Neuronal stem cell (in vitro differentiated cells): ENCODE results near the gene KCNC1.

ENCODE experiments used
- DNase-seq: peaks from one replicate; pipeline ENCODE4 v3.0.0-alpha.2; 2013; ENCODE audit warnings: low spot score
- H2AFZ ChIP-seq: one replicate; pipeline ENCODE4 v1.6.1; 2013; ENCODE audit warnings: mild to moderate bottlenecking, low read length, inconsistent platforms
- H2AK5ac ChIP-seq: 2 replicates; pipeline ENCODE4 v1.6.1; 2013; ENCODE audit warnings: low read depth, mild to moderate bottlenecking, inconsistent platforms, low read length, moderate library complexity, mixed read lengths
- H2BK120ac ChIP-seq: 2 replicates; pipeline ENCODE4 v1.6.1; 2013; ENCODE audit warnings: low read depth, mild to moderate bottlenecking, inconsistent platforms, low read length, moderate library complexity, mixed read lengths
- H2BK12ac ChIP-seq: one replicate; pipeline ENCODE4 v1.6.1; 2013; ENCODE audit warnings: low read length, inconsistent platforms
- H2BK15ac ChIP-seq: 2 replicates; pipeline ENCODE4 v1.6.1; 2013; ENCODE audit warnings: mild to moderate bottlenecking, low read length, inconsistent platforms, mixed read lengths
- H2BK5ac ChIP-seq: one replicate; pipeline ENCODE4 v1.6.1; 2013; ENCODE audit warnings: inconsistent platforms, mild to moderate bottlenecking, low read length, moderate library complexity
- H3K14ac ChIP-seq: one replicate; pipeline ENCODE4 v1.6.1; 2013; ENCODE audit warnings: low read length, inconsistent platforms
- H3K18ac ChIP-seq: 2 replicates; pipeline ENCODE4 v1.6.1; 2013; ENCODE audit warnings: low read length, inconsistent platforms
- H3K23ac ChIP-seq: 2 replicates; pipeline ENCODE4 v1.6.1; 2013; ENCODE audit warnings: low read depth, mild to moderate bottlenecking, mixed read lengths, low read length, inconsistent platforms; ENCODE audit not compliant: poor library complexity
- H3K27ac ChIP-seq: replicated peaks from 3 replicates; pipeline ENCODE4 v1.5.1; 2013; ENCODE audit warnings: low read length, inconsistent platforms
- H3K27me3 ChIP-seq, 3 experiments: 2 replicates each; pipeline ENCODE4 v1.6.1; 2013; ENCODE audit warnings: low read length in 3 of 3, mild to moderate bottlenecking in 2 of 3, inconsistent platforms in 1 of 3, low read depth in 1 of 3, mixed read lengths in 1 of 3, moderate library complexity in 1 of 3; ENCODE audit not compliant: control insufficient read depth in 3 of 3, insufficient read depth in 3 of 3
- H3K36me3 ChIP-seq, 2 donors: replicated peaks in 1 of 2; 2 replicates each; pipeline ENCODE4 v1.6.1; 2013; ENCODE audit warnings: low read length in 2 of 2; ENCODE audit not compliant: control insufficient read depth in 2 of 2, insufficient read depth in 2 of 2
- H3K4ac ChIP-seq: 2 replicates; pipeline ENCODE4 v1.6.1; 2013; ENCODE audit warnings: inconsistent platforms, mild to moderate bottlenecking, low read length, moderate library complexity
- H3K4me1 ChIP-seq, 2 donors: 1 replicate in 1 of 2; 2 replicates in 1 of 2; pipeline ENCODE4 v1.6.1; 2013; ENCODE audit warnings: low read length in 2 of 2, low read depth in 1 of 2; ENCODE audit not compliant: control insufficient read depth in 2 of 2, insufficient read depth in 1 of 2
- H3K4me2 ChIP-seq: one replicate; pipeline ENCODE4 v1.6.1; 2013; ENCODE audit warnings: mild to moderate bottlenecking, low read length, inconsistent platforms; ENCODE audit not compliant: insufficient read depth, poor library complexity, severe bottlenecking
- H3K4me3 ChIP-seq, 2 donors: 2 replicates each; pipeline ENCODE4 v1.5.1; 2013; ENCODE audit warnings: low read length in 2 of 2, mild to moderate bottlenecking in 2 of 2, inconsistent platforms in 1 of 2, moderate library complexity in 1 of 2
- H3K79me1 ChIP-seq: one replicate; pipeline ENCODE4 v1.6.1; 2013; ENCODE audit warnings: low read depth, mild to moderate bottlenecking, inconsistent platforms, low read length, moderate library complexity
- H3K9ac ChIP-seq: one replicate; pipeline ENCODE4 v1.6.1; 2013; ENCODE audit warnings: mild to moderate bottlenecking, low read depth, low read length, inconsistent platforms; ENCODE audit not compliant: poor library complexity
- H3K9me3 ChIP-seq, 2 donors: replicated peaks in 1 of 2; 2 replicates each; pipeline versions ENCODE3 to v1.6.1; 2013; ENCODE audit warnings: low read length in 2 of 2, mild to moderate bottlenecking in 2 of 2, inconsistent platforms in 1 of 2, low read depth in 1 of 2, mixed read lengths in 1 of 2, moderate library complexity in 1 of 2; ENCODE audit not compliant: control insufficient read depth in 2 of 2, insufficient read depth in 1 of 2
- H4K8ac ChIP-seq: one replicate; pipeline ENCODE4 v1.6.1; 2013; ENCODE audit warnings: low read depth, mild to moderate bottlenecking, inconsistent platforms, low read length, moderate library complexity
- H4K91ac ChIP-seq: one replicate; pipeline ENCODE4 v1.6.1; 2013; ENCODE audit warnings: low read length, low read depth, mild to moderate bottlenecking, inconsistent platforms; ENCODE audit not compliant: poor library complexity
- WGBS, 2 donors: extraction: QIAGEN DNeasy Blood & Tissue Kit; methylation state at CpG; one replicate each; pipeline ENCODE4 v1.1.7; 2013; ENCODE audit warnings: missing lambda C conversion rate in 2 of 2, mixed read lengths in 1 of 2; ENCODE audit not compliant: insufficient read length in 2 of 2, insufficient replicate concordance in 1 of 2; ENCODE audit errors: extremely low coverage in 2 of 2; 5-methylcytosine and 5-hydroxymethylcytosine counted together

The KCNC1 gene

GRCh38 chr11:17786824-17787525 lies 52.4 kb downstream of the KCNC1 start:
- H3K14ac ChIP-seq: no peak overlapping the region
- H3K9me3 ChIP-seq: no peaks in the 10 kb centered on the region
- H2BK120ac ChIP-seq: no peak overlapping the region
- H2BK12ac ChIP-seq: peak overlapping the region; percentile 69
- H3K79me1 ChIP-seq: no peaks in the 10 kb centered on the region
- no peak overlapping the region for H4K8ac ChIP-seq
- H3K4me1 ChIP-seq: peaks cover 0 to 4% of the 10 kb centered on the region in 2 donors
- peak overlapping the region; percentile 38 for H2AK5ac ChIP-seq
- no peaks in the 10 kb centered on the region for H3K27me3 ChIP-seq
- no peak overlapping the region for H3K27ac ChIP-seq
- no peaks in the 10 kb centered on the region for H3K36me3 ChIP-seq
- H4K91ac ChIP-seq: peak overlapping the region; percentile 64
- DNase-seq: no peak
- H2BK15ac ChIP-seq: no peak overlapping the region
- H2AFZ ChIP-seq: no peak overlapping the region
- no peak overlapping the region for H2BK5ac ChIP-seq
- WGBS, 2 donors: no CpG with 5 or more reads among the region's 14 CpGs
- no peak overlapping the region for H3K4me3 ChIP-seq
- peak overlapping the region; percentile 45 for H3K4ac ChIP-seq
- no peak overlapping the region for H3K9ac ChIP-seq
- H3K18ac ChIP-seq: peak overlapping the region; percentile 61
- no peak overlapping the region for H3K4me2 ChIP-seq
- H3K23ac ChIP-seq: no peak overlapping the region

GRCh38 chr11:17788084-17788483 lies 53.5 kb downstream of the KCNC1 start:
- Histone ChIP-seq H3K4me2 (no peak overlapping the region), H4K8ac (no peak overlapping the region), H3K23ac (peak overlapping the region; percentile 45), H2BK120ac (no peak overlapping the region), H3K36me3 (no peaks in the 10 kb centered on the region), H3K4me3 (no peak overlapping the region), H3K9ac (no peak overlapping the region), H3K9me3 (no peaks in the 10 kb centered on the region), H2BK15ac (no peak overlapping the region), H2BK12ac (no peak overlapping the region), H3K4ac (no peak overlapping the region), H3K79me1 (no peaks in the 10 kb centered on the region), H3K18ac (no peak overlapping the region), H3K4me1 (peaks cover 0 to 4% of the 10 kb centered on the region in 2 donors), H2AFZ (no peak overlapping the region), H3K27ac (no peak overlapping the region), H2AK5ac (no peak overlapping the region), H3K14ac (no peak overlapping the region), H2BK5ac (no peak overlapping the region), H3K27me3 (no peaks in the 10 kb centered on the region), H4K91ac (no peak overlapping the region)
- DNase-seq: no peak
- no CpG with 5 or more reads among the region's 5 CpGs for WGBS, 2 donors

GRCh38 chr11:17790453-17790852 lies 55.9 kb downstream of the KCNC1 start:
- H3K27me3 ChIP-seq: no peaks in the 10 kb centered on the region
- no peak overlapping the region for H4K91ac ChIP-seq
- no peak overlapping the region for H4K8ac ChIP-seq
- no peak overlapping the region for H3K23ac ChIP-seq
- WGBS, 2 donors: no CpG with 5 or more reads among the region's 1 CpG
- H3K18ac ChIP-seq: no peak overlapping the region
- no peak overlapping the region for H3K4me3 ChIP-seq
- no peak overlapping the region for H2AFZ ChIP-seq
- H3K36me3 ChIP-seq: no peaks in the 10 kb centered on the region
- no peak overlapping the region for H3K4ac ChIP-seq
- H3K4me2 ChIP-seq: no peak overlapping the region
- no peak overlapping the region for H3K9ac ChIP-seq
- no peak overlapping the region for H3K14ac ChIP-seq
- H3K27ac ChIP-seq: no peak overlapping the region
- no peaks in the 10 kb centered on the region for H3K79me1 ChIP-seq
- no peak overlapping the region for H2AK5ac ChIP-seq
- H2BK15ac ChIP-seq: no peak overlapping the region
- DNase-seq: no peak
- H2BK120ac ChIP-seq: no peak overlapping the region
- H2BK5ac ChIP-seq: no peak overlapping the region
- no peaks in the 10 kb centered on the region for H3K9me3 ChIP-seq
- peaks cover 0 to 4% of the 10 kb centered on the region in 2 donors for H3K4me1 ChIP-seq
- no peak overlapping the region for H2BK12ac ChIP-seq

GRCh38 chr11:17791144-17791543 lies 56.6 kb downstream of the KCNC1 start:
- no peak overlapping the region for H3K27ac ChIP-seq
- no peak overlapping the region for H3K9ac ChIP-seq
- H3K9me3 ChIP-seq: no peaks in the 10 kb centered on the region
- DNase-seq: no peak
- H2BK120ac ChIP-seq: no peak overlapping the region
- no peak overlapping the region for H2BK12ac ChIP-seq
- H3K18ac ChIP-seq: no peak overlapping the region
- H2AK5ac ChIP-seq: no peak overlapping the region
- no peak overlapping the region for H2BK15ac ChIP-seq
- H3K4me1 ChIP-seq: peaks cover 0 to 5% of the 10 kb centered on the region in 2 donors
- H3K79me1 ChIP-seq: no peaks in the 10 kb centered on the region
- H3K14ac ChIP-seq: no peak overlapping the region
- no peak overlapping the region for H4K91ac ChIP-seq
- H2BK5ac ChIP-seq: no peak overlapping the region
- H4K8ac ChIP-seq: no peak overlapping the region
- H3K4me2 ChIP-seq: no peak overlapping the region
- no peak overlapping the region for H3K23ac ChIP-seq
- no peak overlapping the region for H3K4ac ChIP-seq
- H3K4me3 ChIP-seq: no peak overlapping the region
- H3K36me3 ChIP-seq: no peaks in the 10 kb centered on the region
- H2AFZ ChIP-seq: no peak overlapping the region
- H3K27me3 ChIP-seq: no peaks in the 10 kb centered on the region
